CD4-positive, alpha-beta T cell treated with Interleukin-4 for 4 hours (primary cell): ENCODE results near the gene PI4K2A.

Experiments
- DNase-seq: peaks from one replicate; pipeline ENCODE4 v3.0.0-alpha.2; 2020

Gene PI4K2A

DNA sequence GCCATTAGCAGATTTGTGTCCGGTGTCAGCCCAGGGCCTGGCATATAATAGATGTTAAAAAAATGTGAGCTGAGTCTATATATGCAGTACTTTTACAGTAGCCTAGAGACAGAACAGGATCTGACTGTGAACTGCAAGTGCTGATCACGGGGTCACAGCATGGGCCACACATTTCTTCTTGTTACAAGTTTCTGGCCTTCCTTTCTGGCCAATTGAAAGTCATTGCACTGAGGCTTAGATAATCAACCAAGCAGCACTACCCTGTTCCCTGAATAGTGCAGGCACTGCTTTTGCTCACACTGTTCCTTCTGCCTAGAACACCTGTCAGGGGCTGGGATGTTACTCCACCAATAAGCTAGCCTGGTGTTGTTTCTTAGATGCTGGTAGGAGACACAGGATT is 67.7 kb downstream of the PI4K2A start:
- no peak for DNase-seq

DNA sequence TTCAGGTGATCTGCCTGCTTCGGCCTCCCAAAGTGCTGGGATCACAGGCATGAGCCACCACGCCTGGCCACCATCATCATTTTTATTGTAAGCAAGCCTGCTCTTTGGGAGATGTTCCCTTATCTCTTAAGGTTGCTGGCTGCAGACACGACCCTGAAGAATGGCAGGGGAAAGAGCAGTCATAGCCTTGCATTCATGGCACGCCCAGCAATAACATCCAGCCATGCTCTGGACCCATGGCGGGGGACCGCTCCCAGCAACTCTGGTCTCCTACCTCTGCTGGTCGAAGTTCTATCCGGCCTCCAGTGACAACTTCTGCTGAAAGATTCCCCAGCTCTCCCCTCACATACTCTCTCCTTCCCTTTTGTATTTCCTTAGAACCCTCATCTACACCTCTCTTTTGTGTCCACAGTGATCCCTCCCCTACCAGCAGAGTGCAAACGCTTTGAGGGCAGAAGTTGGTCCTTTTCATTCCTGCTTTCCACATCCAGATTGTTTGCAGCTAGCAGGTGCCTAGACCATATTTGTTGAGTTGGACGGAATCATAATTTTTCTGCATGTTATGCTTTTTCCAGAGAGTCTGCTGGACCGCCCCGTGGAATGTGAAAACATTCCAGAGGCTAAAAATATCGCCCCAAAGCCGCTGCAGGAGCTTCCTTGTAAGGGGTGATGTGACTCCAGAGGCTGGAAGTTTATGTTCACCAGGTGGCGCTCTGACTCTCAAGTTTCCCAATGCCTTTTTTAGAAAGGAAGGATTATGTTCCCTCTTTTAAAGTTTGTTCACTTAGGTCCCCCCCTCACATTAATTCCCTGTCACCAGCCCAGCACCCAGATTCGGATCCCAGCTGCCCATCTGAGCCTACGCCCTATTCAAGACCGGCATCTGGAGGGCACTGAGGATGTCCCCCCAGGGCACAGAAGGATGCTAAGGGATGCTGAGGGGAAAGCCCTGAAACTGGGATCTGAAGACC is 68.8 kb downstream of the PI4K2A start:
- DNase-seq: peak; percentile 41

DNA sequence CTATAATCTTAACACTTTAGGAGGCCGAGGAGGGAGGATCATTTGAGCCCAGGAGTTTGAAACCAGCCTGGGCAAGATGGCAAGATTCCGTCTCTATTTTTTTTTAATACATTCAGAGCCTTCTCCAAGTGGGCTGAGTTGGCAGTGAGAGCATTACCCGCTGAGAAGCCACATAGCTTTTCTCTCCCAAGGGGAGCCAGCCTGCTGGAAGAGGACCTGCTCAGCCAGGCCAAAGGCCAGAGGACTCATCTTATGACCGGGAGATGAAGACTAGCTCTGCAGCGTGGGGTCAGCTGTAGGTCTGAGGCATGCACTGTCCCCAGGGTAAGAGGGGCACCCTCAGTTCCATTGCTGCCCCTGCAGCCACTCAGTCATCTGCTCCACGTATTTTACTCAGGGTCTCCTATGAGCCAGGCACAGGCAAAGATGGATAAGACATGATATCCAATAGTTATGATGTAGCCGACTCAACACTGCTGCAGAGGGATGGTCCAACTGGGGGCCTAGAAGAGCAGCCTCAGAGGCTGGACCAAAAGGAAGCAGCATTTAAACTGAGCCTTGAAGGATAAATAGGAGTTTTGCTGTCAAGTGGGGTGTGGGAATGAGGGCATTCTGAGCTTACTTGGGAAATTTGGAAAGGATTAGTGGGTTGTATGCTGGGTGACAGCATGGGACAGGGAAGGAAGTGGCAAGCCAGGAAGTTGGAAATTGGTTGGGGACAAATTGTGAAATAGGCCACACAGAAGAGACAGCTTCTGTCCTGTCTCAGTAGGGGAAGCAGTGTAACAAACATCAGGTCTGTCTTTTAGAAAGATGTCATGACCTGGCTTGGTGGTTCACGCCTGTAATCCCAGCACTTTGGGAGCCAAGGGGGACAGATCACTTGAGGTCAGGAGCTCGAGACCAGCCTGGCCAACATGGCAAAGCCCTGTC is 71.4 kb downstream of the PI4K2A start:
- DNase-seq: no peak

DNA sequence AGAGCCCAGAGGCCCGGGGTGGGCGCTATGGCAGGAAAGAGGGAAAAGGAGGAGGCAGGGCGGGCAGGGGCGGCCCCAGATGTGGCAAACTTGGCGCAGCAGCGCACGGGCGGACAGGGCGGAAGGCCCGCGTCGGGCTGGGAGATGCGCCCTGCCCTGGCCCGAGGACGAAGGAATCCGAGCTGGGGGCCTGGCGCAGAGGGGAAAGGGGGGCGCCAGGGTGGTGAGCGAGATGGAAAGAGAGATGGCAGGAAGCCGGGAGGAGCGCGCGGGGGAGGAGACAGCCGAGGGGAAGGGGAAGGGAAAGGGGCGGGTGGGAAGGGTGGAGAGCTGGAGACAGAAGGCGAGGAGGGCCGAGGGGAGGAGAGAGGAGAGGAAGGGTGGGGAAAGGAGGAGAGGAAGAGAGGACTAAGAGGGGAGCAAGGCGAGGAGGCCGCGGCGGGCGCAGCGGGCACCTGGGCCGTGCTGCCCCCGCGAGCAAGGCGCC is 72.9 kb downstream of the PI4K2A start, which contains the start of gene MARVELD1:
TSS of gene MARVELD1 (plus strand) at position 392 of the 487 bp plus-strand sequence. CDS start 147 bp downstream, outside the sequence.
- DNase-seq: no peak

DNA sequence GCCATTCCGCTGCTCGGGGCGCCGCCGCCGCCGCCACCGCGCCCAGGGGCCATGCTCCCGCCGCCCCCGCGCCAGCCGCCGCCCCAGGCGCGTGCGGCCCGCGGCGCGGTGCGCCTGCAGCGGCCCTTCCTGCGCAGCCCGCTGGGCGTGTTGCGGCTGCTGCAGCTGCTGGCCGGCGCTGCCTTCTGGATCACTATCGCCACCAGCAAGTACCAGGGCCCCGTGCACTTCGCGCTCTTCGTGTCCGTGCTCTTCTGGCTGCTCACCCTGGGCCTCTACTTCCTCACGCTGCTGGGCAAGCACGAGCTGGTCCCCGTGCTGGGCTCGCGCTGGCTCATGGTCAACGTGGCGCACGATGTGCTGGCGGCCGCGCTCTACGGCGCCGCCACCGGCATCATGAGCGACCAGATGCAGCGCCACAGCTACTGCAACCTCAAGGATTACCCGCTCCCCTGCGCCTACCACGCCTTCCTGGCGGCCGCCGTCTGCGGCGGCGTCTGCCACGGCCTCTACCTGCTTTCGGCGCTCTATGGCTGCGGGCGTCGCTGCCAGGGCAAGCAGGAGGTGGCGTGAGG is 73.4 kb downstream of the PI4K2A start:
- peak; percentile 49 for DNase-seq

DNA sequence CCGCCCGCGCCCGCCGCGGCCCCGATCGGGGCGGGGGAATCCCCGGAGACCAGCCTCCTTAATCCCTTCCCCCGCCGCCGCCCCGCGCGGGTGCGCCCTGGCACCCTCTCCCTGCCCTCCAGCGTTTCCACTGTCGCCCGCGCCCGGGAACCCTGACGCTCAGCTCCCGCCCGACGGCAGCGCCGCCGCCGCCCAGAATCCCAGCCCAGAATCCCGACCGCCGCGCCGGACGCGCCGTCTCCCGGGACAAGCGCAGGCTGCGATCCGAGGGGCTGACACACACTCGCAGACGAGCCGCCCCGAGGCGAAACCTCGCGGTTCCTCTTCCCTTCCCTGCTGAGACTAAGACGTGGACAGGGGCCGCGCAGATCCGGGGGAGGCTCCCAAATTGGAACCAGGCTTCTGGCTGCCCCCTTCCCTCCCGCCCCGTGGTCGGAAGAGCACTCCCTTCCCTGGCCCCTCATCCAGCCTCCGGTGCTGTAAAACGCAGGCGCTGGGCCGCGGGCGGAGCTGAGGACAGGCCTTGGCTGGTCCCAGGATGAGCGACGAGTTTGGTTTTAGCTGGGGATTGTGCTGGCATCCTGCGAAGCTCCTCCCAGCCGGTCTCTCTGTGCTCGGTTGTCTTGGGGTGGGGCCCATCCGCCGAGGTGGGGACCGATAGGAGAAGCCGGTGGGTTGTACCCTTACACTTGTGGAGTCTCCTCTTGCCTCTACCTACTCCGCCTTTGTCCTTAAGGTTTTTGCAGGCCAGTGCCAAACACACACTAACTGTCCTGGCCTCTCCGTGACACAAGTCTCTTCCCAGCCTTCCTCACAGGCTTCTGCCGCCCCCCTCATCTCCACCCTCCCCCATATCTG is 74.2 kb downstream of the PI4K2A start:
- DNase-seq: no peak

DNA sequence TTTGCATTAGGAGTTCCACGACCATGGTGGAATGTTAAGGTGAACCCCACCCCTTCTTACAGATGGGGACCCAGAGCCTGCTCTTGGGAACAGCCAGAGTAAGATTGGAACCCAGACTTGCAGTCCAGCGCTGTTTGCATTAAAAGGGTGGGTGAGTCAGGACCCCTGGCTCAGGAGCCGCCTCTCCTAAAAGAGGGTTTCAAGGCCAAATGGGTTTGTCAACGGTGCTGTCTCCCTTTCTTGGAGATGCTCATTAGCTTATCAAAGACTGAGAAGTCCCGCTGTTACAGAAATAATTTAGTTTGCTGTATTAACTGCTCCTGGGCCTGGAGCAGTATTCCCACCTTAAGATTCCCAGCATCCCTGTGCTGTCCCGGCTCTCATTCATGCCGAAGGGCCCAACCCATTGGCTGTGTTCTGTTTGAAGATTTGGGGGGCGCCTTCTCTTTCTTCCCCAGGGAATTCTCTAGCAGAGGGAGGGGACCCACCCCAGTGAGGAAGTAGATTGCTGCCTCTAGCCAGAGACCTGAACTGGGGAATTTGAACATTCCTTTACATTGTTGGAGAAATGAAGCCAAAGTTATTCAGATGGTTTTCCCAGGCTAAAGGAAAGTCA is 74.9 kb downstream of the PI4K2A start:
- DNase-seq: no peak

DNA sequence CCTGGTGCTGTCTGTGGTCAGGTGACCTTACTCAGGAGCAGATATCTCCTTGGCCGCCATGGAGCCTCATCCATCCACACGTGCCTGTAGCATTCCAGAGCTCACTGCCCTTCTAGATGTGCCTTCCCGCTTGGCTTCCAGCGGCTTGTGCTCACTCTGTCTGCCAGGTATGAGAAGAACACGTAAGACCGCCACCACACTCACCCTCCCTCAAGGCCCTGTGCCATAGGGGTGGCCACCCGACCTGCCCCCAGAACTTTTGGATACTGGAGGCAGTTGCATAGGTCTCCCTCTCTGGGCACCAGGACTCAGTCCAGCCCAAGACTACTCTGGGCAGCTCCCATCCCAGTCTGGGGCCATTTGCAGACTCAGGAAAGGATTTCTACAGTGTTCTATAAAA is 77.2 kb downstream of the PI4K2A start:
- no peak for DNase-seq

DNA sequence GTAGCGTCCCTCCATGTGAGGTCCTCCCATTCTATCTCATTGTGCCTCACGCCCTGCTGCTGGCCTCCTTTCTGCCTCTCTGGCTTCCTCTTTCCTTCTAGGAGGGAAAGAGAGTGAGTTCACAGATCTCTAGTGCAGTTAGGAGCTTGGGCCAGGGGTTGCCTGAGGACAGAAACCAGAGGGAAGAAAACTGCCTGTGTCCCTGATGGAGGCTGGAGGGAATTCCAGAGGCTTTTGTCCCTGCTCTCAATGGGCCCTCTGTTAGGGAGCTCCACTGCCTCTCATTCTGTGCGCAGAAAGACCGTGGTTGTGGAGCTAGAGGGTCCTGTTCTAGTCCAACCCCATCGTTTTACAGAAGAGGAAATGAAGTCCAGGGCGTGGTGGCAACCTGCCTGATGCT is 77.7 kb downstream of the PI4K2A start:
- DNase-seq: no peak

DNA sequence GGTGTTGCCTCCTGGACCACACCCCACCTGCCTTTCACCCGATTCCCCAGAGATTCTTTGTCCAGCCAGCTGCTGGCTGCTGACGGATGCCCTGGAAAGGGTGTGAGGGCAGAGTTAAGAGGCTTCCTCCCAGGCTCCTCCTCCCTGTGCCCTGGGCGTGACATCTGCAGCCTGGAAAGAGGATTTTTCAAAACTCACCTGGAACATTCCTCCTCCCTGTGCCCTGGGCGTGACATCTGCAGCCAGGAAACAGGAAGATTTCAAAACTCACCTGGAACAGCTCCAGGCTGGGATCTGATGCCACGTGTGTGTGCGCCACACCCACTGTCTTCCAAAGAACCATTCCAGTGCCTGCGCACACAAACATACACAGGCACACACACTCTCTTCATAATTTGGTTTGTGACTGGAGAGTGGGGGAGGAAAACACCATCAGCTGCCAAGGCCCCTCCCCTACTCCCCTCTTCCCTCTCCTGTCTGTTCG is 78.2 kb downstream of the PI4K2A start:
- no peak for DNase-seq

DNA sequence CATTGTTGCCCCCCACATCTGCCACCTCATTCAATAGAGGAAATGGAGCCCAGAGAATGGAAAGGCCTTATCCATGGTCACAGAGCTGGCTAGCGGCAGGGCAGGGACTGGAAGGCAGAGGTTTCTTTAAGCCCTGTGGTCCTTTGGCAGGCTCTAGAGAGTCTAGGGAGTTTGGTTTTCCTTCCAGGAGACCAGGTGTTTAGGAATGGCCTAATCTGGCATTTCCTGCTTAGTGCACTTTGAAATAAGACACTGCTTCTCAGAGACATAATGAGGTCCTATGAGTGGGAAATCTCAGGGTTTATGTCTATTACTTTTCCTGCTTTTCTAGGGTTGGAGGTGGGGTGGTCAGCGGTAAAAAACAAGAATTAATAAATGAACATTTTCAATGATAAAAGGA is 79.1 kb downstream of the PI4K2A start:
- DNase-seq: no peak

DNA sequence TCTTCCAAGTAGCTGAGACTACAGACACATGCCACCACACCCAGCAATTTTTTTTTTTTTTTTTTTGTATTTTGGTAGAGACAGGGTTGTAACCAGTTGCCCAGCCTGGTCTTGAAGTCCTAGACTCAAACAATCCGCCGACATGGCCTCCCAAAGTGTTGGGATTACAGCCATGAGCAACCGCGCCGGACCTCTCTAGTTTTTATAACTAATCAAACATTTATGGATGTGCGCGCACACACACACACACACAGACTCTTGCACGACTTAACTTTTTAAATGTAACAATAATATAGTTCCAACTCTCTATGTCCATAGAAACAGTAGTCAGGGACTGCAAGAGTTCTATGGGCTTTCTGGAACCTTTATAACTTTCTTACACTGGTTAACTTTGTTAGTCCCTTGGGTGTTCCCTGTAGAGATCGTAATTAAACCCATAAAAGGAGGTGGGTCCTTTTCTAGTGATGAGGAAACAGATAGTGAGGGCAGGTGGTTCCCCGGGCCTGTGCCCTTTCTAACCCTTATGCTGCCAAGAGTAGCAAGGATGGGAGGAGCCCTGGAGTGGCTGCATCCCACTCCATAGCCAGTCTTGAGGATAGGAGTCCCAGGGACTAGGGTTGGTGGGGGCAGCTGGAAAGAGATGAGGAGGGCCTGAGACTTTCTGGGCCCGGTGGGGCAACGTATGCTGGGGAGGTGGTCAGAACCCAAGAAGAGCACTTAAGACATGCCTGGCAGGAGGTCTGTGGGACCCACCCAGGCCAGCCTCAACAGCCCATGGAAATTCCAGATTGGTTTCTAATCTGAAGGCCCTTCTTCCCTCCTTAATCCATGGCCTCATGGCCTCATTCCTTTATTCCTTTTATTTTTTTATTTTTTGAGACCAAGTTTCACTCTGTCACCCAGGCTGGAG is 81.7 kb downstream of the PI4K2A start:
- no peak for DNase-seq

DNA sequence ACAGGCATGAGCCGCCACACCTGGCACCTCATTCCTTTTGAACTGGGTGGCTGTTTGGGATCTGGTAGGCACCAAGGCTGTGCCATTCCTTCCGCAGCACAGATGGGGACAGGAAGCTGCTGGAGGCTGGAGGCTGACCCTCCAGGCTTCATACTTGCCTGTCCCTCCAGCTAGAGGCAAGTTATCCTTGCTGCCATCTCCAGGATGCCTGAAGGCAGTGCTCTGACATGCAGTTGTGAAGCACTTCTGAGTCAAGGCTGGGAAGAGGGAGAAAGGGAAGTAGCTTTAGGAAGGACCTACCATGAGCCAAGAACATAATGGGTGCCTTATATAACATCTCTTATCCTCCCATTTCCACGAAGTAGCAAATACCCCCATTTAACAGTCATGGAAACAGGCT is 82.5 kb downstream of the PI4K2A start:
- DNase-seq: no peak

DNA sequence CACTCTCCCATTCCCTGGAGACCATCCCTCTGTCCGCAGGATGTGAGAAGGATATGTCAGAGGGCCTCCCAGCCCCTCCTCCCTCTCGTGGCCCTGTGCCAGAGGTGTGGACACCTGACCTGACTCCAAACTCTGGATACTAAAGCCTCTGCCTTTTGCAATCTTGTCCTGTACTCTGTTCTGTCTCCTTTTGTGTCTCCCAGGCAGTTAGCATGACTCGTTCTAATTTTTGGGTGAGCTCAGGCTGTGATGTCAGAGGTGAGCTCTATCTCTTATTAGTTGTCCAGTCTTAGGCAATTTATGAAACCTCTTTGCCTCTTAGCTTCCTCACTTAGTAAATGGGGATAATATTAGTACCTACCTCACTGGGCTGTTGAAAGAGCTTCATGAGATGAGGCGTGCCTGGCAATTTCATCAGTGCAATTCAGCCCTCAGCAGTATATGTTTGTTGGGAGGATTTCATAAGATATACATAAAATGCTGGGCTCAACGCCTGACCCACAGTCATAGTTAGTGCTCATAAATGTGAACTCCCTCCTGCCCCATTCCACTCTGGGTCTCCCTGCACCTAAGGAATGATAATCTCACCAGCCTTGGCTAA is 84.0 kb downstream of the PI4K2A start:
- DNase-seq: no peak
